Motor neuron (in vitro differentiated cells): Measurements from ENCODE around the gene LASP1NB.

Experiments used
- ATAC-seq, 8 experiments: fragments of 200-7000 bp; cut with Tn5 transposase; replicated peaks in 6 of 8; 2 replicates each; pipeline ENCODE4 v1.8.0; 2021; ENCODE audit warnings: mild to moderate bottlenecking in 8 of 8, moderate library complexity in 8 of 8
- H3K27ac ChIP-seq, 2 donors: fragments of 250-450 bp; sonication (Bioruptor Pico); 2 replicates each; pipeline ENCODE4 v1.9.0; 2021; ENCODE audit warnings: antibody characterized with exemption in 2 of 2, mild to moderate bottlenecking in 2 of 2, moderate library complexity in 1 of 2
- H3K4me1 ChIP-seq, 2 donors: fragments of 250-450 bp; sonication (Bioruptor Pico); replicated peaks in 1 of 2; 2 replicates each; pipeline ENCODE4 v1.6.1; 2021; ENCODE audit warnings: antibody characterized with exemption in 2 of 2, mild to moderate bottlenecking in 2 of 2, moderate library complexity in 1 of 2
- H3K4me3 ChIP-seq, 5 donors: fragments of 250-450 bp; sonication (Bioruptor Pico); 2 replicates each; pipeline ENCODE4 v1.9.0; 2021; ENCODE audit warnings: antibody characterized with exemption in 5 of 5, mild to moderate bottlenecking in 5 of 5, moderate library complexity in 4 of 5
- WGBS, 10 experiments: fragments of 450-650 bp; shearing (Covaris generic); methylation state at CpG; one replicate each; pipeline ENCODE4 v1.0.0; 2022; 5-methylcytosine and 5-hydroxymethylcytosine counted together
- in situ Hi-C, 9 experiments: fragments of 400-800 bp; cut with MboI; loops; one replicate each; pipeline ENCODE4 v1.15.0; 2021; ENCODE audit warnings: low sequenced_read_pairs in 9 of 9, low pct_unique_long_range_greater_than_20kb in 2 of 9; ENCODE audit not compliant: unreplicated experiment in 9 of 9

The LASP1NB gene

GRCh38 chr17:38925263-38925995 lies at the start of gene LASP1NB:
Gene LASP1NB, plus strand, starts transcription at chr17:38925614.
- Histone ChIP-seq H3K4me3 (peak within 1 kb of the TSS; percentile 21 to 49 (median 43)), H3K27ac (peak within 1 kb of the TSS; percentile 92 to 94), H3K4me1 (peaks cover 3 to 17% of the 10 kb centered on the region in 2 donors)
- 0 to 86% (median 46%) methylated on average over 1 to 8 of the region's 14 CpGs for WGBS, 10 experiments
- in situ Hi-C loops = no loop called here
- ATAC-seq = peak in 5 of 8 experiments; percentile 82 to 98 (median 94)

- in situ Hi-C loops = no loop called here
- ATAC-seq = peak; percentile 9 to 63 (median 46)
- Histone ChIP-seq H3K27ac (peak overlapping the region in 1 of 2 donors; percentile 14), H3K4me1 (peaks cover 20 to 55% of the 10 kb centered on the region in 2 donors), H3K4me3 (no peak overlapping the region)
- WGBS, 10 experiments = 20 to 80% (median 40%) methylated on average over 1 of the region's 7 CpGs; no CpG with 5 or more reads in 7 of the 10 experiments
Observed at GRCh38 chr17:38877130-38877851, 48.1 kb upstream of the LASP1NB start.

- Histone ChIP-seq H3K4me3 (no peak overlapping the region), H3K4me1 (peaks cover 17 to 65% of the 10 kb centered on the region in 2 donors), H3K27ac (no peak overlapping the region)
- in situ Hi-C loops = no loop called here
- peak in 3 of 8 experiments; percentile 47 to 71 (median 52) for ATAC-seq
- WGBS, 10 experiments = 10 to 63% (median 16%) methylated on average over 1 to 3 of the region's 6 CpGs; no CpG with 5 or more reads in 4 of the 10 experiments
Observed at GRCh38 chr17:38879878-38880665, 45.3 kb upstream of the LASP1NB start.

- in situ Hi-C loops = no loop called here
- Histone ChIP-seq H3K27ac (peak overlapping the region; percentile 63 to 75), H3K4me3 (no peak overlapping the region), H3K4me1 (peaks cover 30 to 75% of the 10 kb centered on the region in 2 donors)
- 0 to 40% (median 18%) methylated on average over 1 to 7 of the region's 8 CpGs; no CpG with 5 or more reads in 2 of the 10 experiments for WGBS, 10 experiments
- ATAC-seq = peak; percentile 55 to 75 (median 64)
Observed at GRCh38 chr17:38881600-38882191, 43.7 kb upstream of the LASP1NB start.

- ATAC-seq = peak in 2 of 8 experiments; percentile 14 to 18
- H3K4me1 ChIP-seq = peaks cover 26 to 68% of the 10 kb centered on the region in 2 donors
- peak overlapping the region in 1 of 2 donors; percentile 68 for H3K27ac ChIP-seq
- in situ Hi-C loops = no loop called here
- no peak overlapping the region for H3K4me3 ChIP-seq
- WGBS, 10 experiments = 88 to 100% (median 100%) methylated on average over 1 to 2 of the region's 2 CpGs; no CpG with 5 or more reads in 2 of the 10 experiments
Observed at GRCh38 chr17:38882870-38883269, 42.5 kb upstream of the LASP1NB start.

- in situ Hi-C loops = no loop called here
- Histone ChIP-seq H3K4me1 (peaks cover 26 to 66% of the 10 kb centered on the region in 2 donors), H3K27ac (peak overlapping the region in 1 of 2 donors; percentile 34), H3K4me3 (no peak overlapping the region)
- ATAC-seq = no peak
- 40 to 87% (median 63%) methylated on average over 3 to 13 of the region's 19 CpGs for WGBS, 10 experiments
Observed at GRCh38 chr17:38883592-38884526, 41.6 kb upstream of the LASP1NB start.

- Histone ChIP-seq H3K4me3 (no peak overlapping the region), H3K27ac (peak overlapping the region; percentile 29 to 58), H3K4me1 (peaks cover 26 to 60% of the 10 kb centered on the region in 2 donors)
- WGBS, 10 experiments = 71 to 100% (median 79%) methylated on average over 1 to 4 of the region's 9 CpGs; no CpG with 5 or more reads in 6 of the 10 experiments
- peak in 5 of 8 experiments; percentile 7 to 43 (median 37) for ATAC-seq
- in situ Hi-C loops = no loop called here
Observed at GRCh38 chr17:38885044-38885727, 40.2 kb upstream of the LASP1NB start.

- peak overlapping the region; percentile 29 to 62 for H3K27ac ChIP-seq
- H3K4me1 ChIP-seq = peaks cover 26 to 55% of the 10 kb centered on the region in 2 donors
- WGBS, 10 experiments = 0 to 94% (median 19%) methylated on average over 1 to 6 of the region's 11 CpGs; no CpG with 5 or more reads in 2 of the 10 experiments
- in situ Hi-C loops = no loop called here
- ATAC-seq = peak in 5 of 8 experiments; percentile 81 to 91 (median 86)
- H3K4me3 ChIP-seq = peak overlapping the region in 1 of 5 donors; percentile 18
Observed at GRCh38 chr17:38885728-38886642, 39.4 kb upstream of the LASP1NB start.

GRCh38 chr17:38886643-38887010 lies 38.8 kb upstream of the LASP1NB start:
- peak in 1 of 8 experiments; percentile 1 for ATAC-seq
- Histone ChIP-seq H3K27ac (peak overlapping the region; percentile 5 to 62), H3K4me1 (peaks cover 22 to 49% of the 10 kb centered on the region in 2 donors), H3K4me3 (no peak overlapping the region)
- in situ Hi-C loops = no loop called here
- WGBS, 10 experiments = 60 to 100% (median 88%) methylated on average over 1 to 5 of the region's 8 CpGs; no CpG with 5 or more reads in 7 of the 10 experiments

- no peak for ATAC-seq
- WGBS, 10 experiments = 60 to 100% (median 90%) methylated on average over 1 to 9 of the region's 9 CpGs; no CpG with 5 or more reads in 2 of the 10 experiments
Observed at GRCh38 chr17:38888842-38889241, 36.6 kb upstream of the LASP1NB start.

More at GRCh38 chr17:38888842-38889241, 36.6 kb upstream of the LASP1NB start:
- Histone ChIP-seq H3K4me1 (peaks cover 19 to 31% of the 10 kb centered on the region in 2 donors), H3K27ac (no peak overlapping the region), H3K4me3 (no peak overlapping the region)
- in situ Hi-C loops = no loop called here
